IMR-90 (cell line): ENCODE measurements around the gene ATP1B1.

Experiments used
- BHLHE40 ChIP-seq: fragments of 150-350 bp; IDR thresholded peaks from 2 replicates; pipeline ENCODE4 v1.6.1; 2016; ENCODE audit warnings: mild to moderate bottlenecking, low read depth, low read length
- CTCF ChIP-seq: conservative IDR thresholded peaks from 2 replicates; pipeline ENCODE4 v1.5.1; 2012; ENCODE audit warnings: mild to moderate bottlenecking, low read depth, low read length, improper control_type of control experiment
- FOS ChIP-seq: fragments of 150-350 bp; IDR thresholded peaks from 2 replicates; pipeline ENCODE4 v1.6.1; 2016; ENCODE audit warnings: low read depth, low read length
- MAFK ChIP-seq: IDR thresholded peaks from 2 replicates; pipeline ENCODE4 v1.6.1; 2012; ENCODE audit warnings: low read depth, low read length, improper control_type of control experiment
- MXI1 ChIP-seq: IDR thresholded peaks from 2 replicates; pipeline ENCODE4 v1.6.1; 2012; ENCODE audit warnings: low read depth, mild to moderate bottlenecking, low read length, moderate library complexity, borderline replicate concordance
- POLR2A ChIP-seq: IDR thresholded peaks from 2 replicates; pipeline ENCODE4 v1.6.1; 2012; ENCODE audit warnings: mild to moderate bottlenecking, low read depth, low read length
- RAD21 ChIP-seq: IDR thresholded peaks from 2 replicates; pipeline ENCODE4 v1.6.1; 2012; ENCODE audit warnings: low read length, improper control_type of control experiment
- RCOR1 ChIP-seq: IDR thresholded peaks from 2 replicates; pipeline ENCODE4 v1.6.1; 2012; ENCODE audit warnings: mild to moderate bottlenecking, low read length, improper control_type of control experiment; ENCODE audit not compliant: insufficient replicate concordance

- no peak for TF ChIP-seq CTCF
- TF ChIP-seq POLR2A: no peak
- TF ChIP-seq RCOR1: no peak
- no peak for TF ChIP-seq MXI1
- no peak for TF ChIP-seq MAFK
- TF ChIP-seq RAD21: no peak
- TF ChIP-seq BHLHE40: no peak
- no peak for TF ChIP-seq FOS
Measured at GRCh38 chr1:169150641-169151337, 44.3 kb downstream of the ATP1B1 start.
